HUES48 (cell line): Measurements from ENCODE around the gene GHR.

Experiments
- H3K27ac ChIP-seq: one replicate; pipeline ENCODE4 v1.7.0; 2013; ENCODE audit warnings: low read depth, low read length, inconsistent platforms
- H3K27me3 ChIP-seq: 2 replicates; pipeline ENCODE4 v1.6.1; 2013; ENCODE audit warnings: mild to moderate bottlenecking, low read length; ENCODE audit not compliant: control insufficient read depth, insufficient read depth
- H3K36me3 ChIP-seq: 2 replicates; pipeline ENCODE4 v1.6.1; 2013; ENCODE audit warnings: low read length; ENCODE audit not compliant: control insufficient read depth, insufficient read depth
- H3K4me1 ChIP-seq: 2 replicates; pipeline ENCODE4 v1.6.1; 2013; ENCODE audit warnings: mild to moderate bottlenecking, low read length; ENCODE audit not compliant: control insufficient read depth, insufficient read depth
- H3K4me3 ChIP-seq: 2 replicates; pipeline ENCODE4 v1.5.1; 2013; ENCODE audit warnings: mild to moderate bottlenecking, low read depth, low read length
- H3K9ac ChIP-seq: 2 replicates; pipeline ENCODE4 v1.6.1; 2013; ENCODE audit warnings: mild to moderate bottlenecking, low read depth, low read length, moderate library complexity
- H3K9me3 ChIP-seq: 2 replicates; pipeline ENCODE4 v1.6.1; 2013; ENCODE audit warnings: low read length; ENCODE audit not compliant: control insufficient read depth, insufficient read depth

The GHR gene

GRCh38 chr5:42586625-42587024 is 163.4 kb downstream of the GHR start:
- Histone ChIP-seq H3K4me3 (no peak overlapping the region), H3K9ac (no peak overlapping the region), H3K27ac (no peak overlapping the region), H3K36me3 (no peaks in the 10 kb centered on the region), H3K27me3 (no peaks in the 10 kb centered on the region), H3K9me3 (0 out of 2 replicates have a peak, but pooled peaks cover 4% of the 10 kb centered on the region), H3K4me1 (no peaks in the 10 kb centered on the region)

GRCh38 chr5:42587096-42587723 is 164.0 kb downstream of the GHR start:
- H3K9ac ChIP-seq: no peak overlapping the region
- H3K4me3 ChIP-seq: no peak overlapping the region

GRCh38 chr5:42590566-42590965 is 167.3 kb downstream of the GHR start:
- Histone ChIP-seq H3K9me3 (no peaks in the 10 kb centered on the region), H3K36me3 (no peaks in the 10 kb centered on the region), H3K9ac (no peak overlapping the region), H3K27ac (no peak overlapping the region), H3K27me3 (no peaks in the 10 kb centered on the region), H3K4me1 (no peaks in the 10 kb centered on the region), H3K4me3 (no peak overlapping the region)

More at GRCh38 chr5:42587096-42587723, 164.0 kb downstream of the GHR start:
- no peaks in the 10 kb centered on the region for H3K4me1 ChIP-seq
- H3K27me3 ChIP-seq: no peaks in the 10 kb centered on the region
- H3K27ac ChIP-seq: no peak overlapping the region
- H3K36me3 ChIP-seq: no peaks in the 10 kb centered on the region
- 0 out of 2 replicates have a peak, but pooled peaks cover 2% of the 10 kb centered on the region for H3K9me3 ChIP-seq

GRCh38 chr5:42591015-42591414 is 167.8 kb downstream of the GHR start:
- H3K36me3 ChIP-seq: no peaks in the 10 kb centered on the region
- H3K4me1 ChIP-seq: no peaks in the 10 kb centered on the region
- no peak overlapping the region for H3K9ac ChIP-seq
- no peaks in the 10 kb centered on the region for H3K27me3 ChIP-seq
- H3K27ac ChIP-seq: no peak overlapping the region
- H3K9me3 ChIP-seq: no peaks in the 10 kb centered on the region
- H3K4me3 ChIP-seq: no peak overlapping the region

- no peaks in the 10 kb centered on the region for H3K36me3 ChIP-seq
- no peaks in the 10 kb centered on the region for H3K9me3 ChIP-seq
- H3K27ac ChIP-seq: no peak overlapping the region
- H3K27me3 ChIP-seq: no peaks in the 10 kb centered on the region
- H3K4me3 ChIP-seq: no peak overlapping the region
- no peak overlapping the region for H3K9ac ChIP-seq
- no peaks in the 10 kb centered on the region for H3K4me1 ChIP-seq
These were observed 169.3 kb downstream of the GHR start for GRCh38 chr5:42592401-42593140.

GRCh38 chr5:42593591-42593990 is 170.4 kb downstream of the GHR start:
- Histone ChIP-seq H3K36me3 (no peaks in the 10 kb centered on the region), H3K9ac (no peak overlapping the region), H3K9me3 (no peaks in the 10 kb centered on the region), H3K4me1 (no peaks in the 10 kb centered on the region), H3K27me3 (no peaks in the 10 kb centered on the region), H3K4me3 (no peak overlapping the region), H3K27ac (no peak overlapping the region)

- H3K4me1 ChIP-seq: no peaks in the 10 kb centered on the region
- no peak overlapping the region for H3K9ac ChIP-seq
- H3K4me3 ChIP-seq: no peak overlapping the region
- no peaks in the 10 kb centered on the region for H3K27me3 ChIP-seq
- H3K27ac ChIP-seq: no peak overlapping the region
- no peaks in the 10 kb centered on the region for H3K36me3 ChIP-seq
- H3K9me3 ChIP-seq: no peaks in the 10 kb centered on the region
These were observed 172.4 kb downstream of the GHR start for GRCh38 chr5:42595597-42595996.

GRCh38 chr5:42596817-42597216 is 173.6 kb downstream of the GHR start:
- no peak overlapping the region for H3K9ac ChIP-seq
- no peak overlapping the region for H3K4me3 ChIP-seq
- no peaks in the 10 kb centered on the region for H3K27me3 ChIP-seq
- no peaks in the 10 kb centered on the region for H3K4me1 ChIP-seq
- H3K27ac ChIP-seq: no peak overlapping the region
- no peaks in the 10 kb centered on the region for H3K36me3 ChIP-seq
- H3K9me3 ChIP-seq: no peaks in the 10 kb centered on the region

GRCh38 chr5:42597318-42597937 is 174.2 kb downstream of the GHR start:
- Histone ChIP-seq H3K27me3 (no peaks in the 10 kb centered on the region), H3K9ac (no peak overlapping the region), H3K4me3 (no peak overlapping the region), H3K36me3 (no peaks in the 10 kb centered on the region), H3K9me3 (no peaks in the 10 kb centered on the region), H3K27ac (no peak overlapping the region), H3K4me1 (no peaks in the 10 kb centered on the region)

- no peaks in the 10 kb centered on the region for H3K9me3 ChIP-seq
- H3K4me1 ChIP-seq: no peaks in the 10 kb centered on the region
- no peak overlapping the region for H3K9ac ChIP-seq
- H3K27me3 ChIP-seq: no peaks in the 10 kb centered on the region
- H3K4me3 ChIP-seq: no peak overlapping the region
- no peak overlapping the region for H3K27ac ChIP-seq
- H3K36me3 ChIP-seq: no peaks in the 10 kb centered on the region
These were observed 175.1 kb downstream of the GHR start for GRCh38 chr5:42598311-42598710.

- H3K9me3 ChIP-seq: no peaks in the 10 kb centered on the region
- H3K27ac ChIP-seq: no peak overlapping the region
- no peak overlapping the region for H3K9ac ChIP-seq
- H3K36me3 ChIP-seq: no peaks in the 10 kb centered on the region
- H3K27me3 ChIP-seq: no peaks in the 10 kb centered on the region
- no peaks in the 10 kb centered on the region for H3K4me1 ChIP-seq
- no peak overlapping the region for H3K4me3 ChIP-seq
These were observed 175.9 kb downstream of the GHR start for GRCh38 chr5:42599106-42599505.
